PC-3 (cell line): ENCODE results near the gene SLIT2.

Source experiments
- EZH2 ChIP-seq: fragments of 300-600 bp; sonication (generic); IDR thresholded peaks from one replicate; pipeline ENCODE4 v1.6.1; 2017; ENCODE audit warnings: antibody characterized with exemption, mild to moderate bottlenecking, low read length; ENCODE audit not compliant: unreplicated experiment
- TF ChIP-seq, protein P1 (sequence below): fragments of 300-600 bp; sonication (generic); conservative IDR thresholded peaks from 2 replicates; pipeline ENCODE4 v1.5.1; 2017; ENCODE audit warnings: antibody characterized with exemption, low read depth, mild to moderate bottlenecking, low read length

- TF ChIP-seq, protein P1, sequence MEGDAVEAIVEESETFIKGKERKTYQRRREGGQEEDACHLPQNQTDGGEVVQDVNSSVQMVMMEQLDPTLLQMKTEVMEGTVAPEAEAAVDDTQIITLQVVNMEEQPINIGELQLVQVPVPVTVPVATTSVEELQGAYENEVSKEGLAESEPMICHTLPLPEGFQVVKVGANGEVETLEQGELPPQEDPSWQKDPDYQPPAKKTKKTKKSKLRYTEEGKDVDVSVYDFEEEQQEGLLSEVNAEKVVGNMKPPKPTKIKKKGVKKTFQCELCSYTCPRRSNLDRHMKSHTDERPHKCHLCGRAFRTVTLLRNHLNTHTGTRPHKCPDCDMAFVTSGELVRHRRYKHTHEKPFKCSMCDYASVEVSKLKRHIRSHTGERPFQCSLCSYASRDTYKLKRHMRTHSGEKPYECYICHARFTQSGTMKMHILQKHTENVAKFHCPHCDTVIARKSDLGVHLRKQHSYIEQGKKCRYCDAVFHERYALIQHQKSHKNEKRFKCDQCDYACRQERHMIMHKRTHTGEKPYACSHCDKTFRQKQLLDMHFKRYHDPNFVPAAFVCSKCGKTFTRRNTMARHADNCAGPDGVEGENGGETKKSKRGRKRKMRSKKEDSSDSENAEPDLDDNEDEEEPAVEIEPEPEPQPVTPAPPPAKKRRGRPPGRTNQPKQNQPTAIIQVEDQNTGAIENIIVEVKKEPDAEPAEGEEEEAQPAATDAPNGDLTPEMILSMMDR: no peak
- TF ChIP-seq EZH2: no peak
Measured at GRCh38 chr4:20301161-20301560, 49.5 kb downstream of the SLIT2 start.
